ENCODE results near the gene OTUD3. TPM values are rescaled to one million over a fixed set of nuclear protein-coding genes. Genes with fewer than 3 reads are reported as not detected.

The OTUD3 gene
- total RNA-seq, 2 experiments from 2014 or later = 6.9 to 8.4 TPM

Other genes with a start within 250 kb of the OTUD3 start
- 10 to 100 TPM; 25.0 to 31.3 TPM for gene NBL1, start 238.1 kb upstream of the OTUD3 start, total RNA-seq
- under 1 TPM; 0.17 to 0.19 TPM for gene HTR6, start 217.5 kb upstream of the OTUD3 start, total RNA-seq
- gene TMCO4, start 82.5 kb upstream of the OTUD3 start, total RNA-seq = 10 to 100 TPM; 18.3 to 19.7 TPM
- not detected for gene RNF186, start 67.1 kb upstream of the OTUD3 start, total RNA-seq
- not detected for gene PLA2G2E, start 41.2 kb downstream of the OTUD3 start, total RNA-seq
- gene PLA2G2A, start 97.2 kb downstream of the OTUD3 start, total RNA-seq = not detected
- gene PLA2G5, start 187.8 kb downstream of the OTUD3 start, total RNA-seq = not detected
- under 1 TPM in 1 of 2 experiments, not detected in 1; 0.07 TPM for gene PLA2G2D, start 237.1 kb downstream of the OTUD3 start, total RNA-seq

Data from activated CD4-positive, alpha-beta memory T cell treated with anti-CD3 and anti-CD28 coated beads for 36 hours (primary cell).